Mucosa of gallbladder (tissue), 1 donor: Measurements from ENCODE around the gene GPR152. TPM values are rescaled to one million over a fixed set of nuclear protein-coding genes. Genes with fewer than 3 reads are reported as not detected.

Experiments
- DNase-seq: peaks from one replicate; pipeline ENCODE4 v3.0.0-alpha.2; 2020; ENCODE audit warnings: low spot score
- total RNA-seq: library from RNA; stranded (reverse); gene quantifications from one replicate; pipeline ENCODE4 v1.2.1, GENCODE V29; 2021
- donor health status: DM: no; HTN: no; CAD: no.

Gene GPR152
- total RNA-seq, 1 donor from 2014 or later, result not detected

DNA sequence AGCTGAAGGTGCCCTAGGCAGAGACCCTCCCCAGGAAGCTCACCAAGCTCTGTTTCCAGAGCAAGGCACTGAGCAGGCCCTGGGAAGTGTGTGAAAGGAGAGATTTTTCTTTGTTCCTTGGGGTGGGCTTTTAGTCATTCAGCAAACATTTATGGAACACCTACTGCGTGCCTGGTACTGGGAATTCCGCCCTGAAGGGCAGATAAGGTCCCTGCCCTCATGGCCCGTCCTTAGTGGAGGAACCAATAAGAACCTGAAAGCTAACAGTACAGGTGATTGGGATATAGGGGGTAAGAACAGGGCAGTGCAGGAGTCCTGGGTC, 12.6 kb upstream of the GPR152 start:
- no peak for DNase-seq

DNA sequence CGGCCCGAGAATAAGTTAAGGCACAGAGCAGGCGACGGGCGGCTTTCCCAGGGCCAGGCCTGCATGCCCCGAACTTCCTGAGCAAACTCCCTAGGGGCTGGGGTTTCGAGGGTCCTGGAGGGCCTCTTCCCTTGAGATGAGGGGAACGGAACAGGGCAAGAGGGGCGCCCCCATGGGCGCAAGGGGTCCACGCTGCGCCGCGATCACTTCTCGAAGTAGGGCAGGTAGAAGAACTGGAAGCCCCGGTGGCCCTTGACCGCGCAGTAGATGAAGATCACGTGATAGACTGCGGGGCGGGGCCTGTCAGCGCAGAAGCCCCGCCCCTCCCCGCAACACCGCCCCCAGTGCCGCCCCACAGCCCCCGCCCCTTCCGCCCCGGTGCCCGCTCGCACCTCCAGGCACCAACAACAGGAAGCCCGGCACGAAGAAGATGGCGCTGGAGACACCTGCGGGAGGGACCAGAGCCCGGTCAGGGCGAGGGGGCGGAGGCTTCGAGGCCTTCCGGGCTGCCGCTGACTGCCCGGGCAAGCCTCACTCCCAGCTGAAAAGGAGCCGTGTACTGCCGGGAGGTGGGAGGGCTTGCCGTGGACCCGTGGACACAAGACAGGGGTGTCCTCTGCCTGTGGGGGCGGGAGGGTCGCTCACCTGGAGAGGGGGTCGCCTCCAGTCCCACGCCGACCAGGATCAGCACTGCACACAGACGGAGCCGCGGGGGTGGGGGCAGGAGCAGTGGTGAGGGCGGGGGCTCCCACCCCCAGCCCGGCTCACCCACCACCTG, 12.1 kb upstream of the GPR152 start:
- DNase-seq, result peak; percentile 93

DNA sequence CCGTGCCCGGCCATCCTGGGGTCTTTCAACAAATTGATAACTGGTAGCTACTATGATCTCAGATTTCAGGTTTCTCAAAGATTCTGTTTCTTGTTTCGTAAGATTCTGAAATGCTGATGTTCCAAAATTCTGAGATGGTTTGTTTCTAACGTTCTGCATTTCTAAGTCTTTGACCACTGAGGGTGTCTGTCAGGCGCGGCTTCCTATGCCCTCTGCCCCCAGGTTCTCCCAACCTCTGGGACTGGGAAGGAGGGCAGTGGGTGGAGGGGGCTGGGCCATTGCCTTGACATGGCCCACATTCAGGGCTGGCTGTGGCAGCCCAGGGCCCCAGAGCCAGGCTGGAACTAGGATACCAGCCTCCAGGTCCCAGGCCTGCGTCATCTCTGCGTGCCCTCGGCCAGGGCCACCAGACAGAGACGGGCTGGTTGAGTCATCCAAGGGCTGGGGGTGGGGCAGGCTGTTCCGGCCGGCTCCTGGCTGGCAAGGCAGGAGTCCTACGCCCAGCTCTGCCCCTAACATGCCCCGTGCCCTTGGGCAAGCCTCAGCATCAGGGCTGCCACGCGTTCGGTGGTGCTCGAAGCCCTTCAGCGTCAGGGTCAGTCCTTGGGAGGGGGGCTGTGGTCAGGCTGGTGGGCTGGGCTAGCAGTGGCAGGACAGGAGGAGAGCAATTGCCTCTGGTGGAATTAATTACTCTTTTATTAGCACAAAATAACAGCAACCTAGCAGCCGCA, 11.3 kb upstream of the GPR152 start:
- peak; percentile 80 for DNase-seq

DNA sequence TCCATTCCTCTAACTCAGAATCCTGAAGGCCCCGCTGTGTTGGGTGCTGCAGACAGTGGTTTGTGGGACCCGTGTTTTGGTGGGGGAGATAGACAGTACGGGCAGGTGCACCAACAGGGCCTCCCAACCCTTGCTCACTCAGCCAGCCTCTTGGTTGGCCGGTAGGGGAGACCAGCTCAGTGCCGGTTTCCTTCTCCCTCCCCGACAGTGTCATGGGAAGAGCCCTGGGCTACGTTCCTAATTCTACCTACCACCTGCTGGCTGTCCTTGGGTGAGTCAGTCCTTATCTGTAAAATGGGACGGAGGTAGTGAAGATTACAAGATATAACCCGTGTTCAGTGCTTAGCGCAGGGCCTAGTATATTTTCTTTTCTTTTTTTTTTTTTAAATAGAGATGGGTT, 10.7 kb upstream of the GPR152 start:
- DNase-seq, result no peak

DNA sequence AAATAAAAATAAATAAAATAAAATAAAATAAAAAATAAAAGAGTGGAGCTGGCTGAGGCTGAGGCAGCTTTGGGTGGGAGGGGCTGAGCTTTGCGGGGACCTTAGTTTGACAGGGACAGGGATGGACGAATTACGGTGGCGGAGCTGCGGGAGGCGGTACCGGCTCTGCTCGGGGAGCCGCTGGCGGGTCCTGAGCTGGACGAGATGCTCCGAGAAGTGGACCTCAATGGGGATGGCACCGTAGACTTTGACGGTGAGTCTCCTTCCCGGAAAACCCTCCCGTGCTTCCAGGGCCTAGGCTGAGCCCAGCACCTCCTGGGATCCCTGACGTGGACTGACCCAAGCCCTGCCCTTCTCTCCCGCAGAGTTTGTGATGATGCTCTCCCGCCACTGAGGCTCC, 5.7 kb upstream of the GPR152 start:
- DNase-seq, result no peak

DNA sequence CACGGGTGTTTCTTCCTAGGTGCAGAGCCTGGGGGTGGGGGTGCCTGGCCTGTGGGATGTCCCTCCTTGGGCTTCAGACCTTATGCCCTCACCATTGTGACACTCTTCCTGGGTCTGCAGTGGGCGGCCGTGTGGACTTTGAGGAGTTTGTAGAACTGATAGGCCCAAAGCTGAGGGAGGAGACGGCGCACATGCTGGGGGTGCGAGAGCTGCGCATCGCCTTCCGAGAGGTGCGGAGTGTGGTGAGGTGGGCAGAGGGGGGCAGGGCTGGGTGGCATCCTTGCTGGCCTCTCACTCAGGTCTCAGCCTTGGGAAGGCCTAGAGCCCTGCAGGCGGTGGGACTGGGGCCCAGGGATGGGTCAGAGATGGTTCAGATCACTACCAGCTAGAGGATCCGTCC, 4.9 kb upstream of the GPR152 start:
- no peak for DNase-seq

DNA sequence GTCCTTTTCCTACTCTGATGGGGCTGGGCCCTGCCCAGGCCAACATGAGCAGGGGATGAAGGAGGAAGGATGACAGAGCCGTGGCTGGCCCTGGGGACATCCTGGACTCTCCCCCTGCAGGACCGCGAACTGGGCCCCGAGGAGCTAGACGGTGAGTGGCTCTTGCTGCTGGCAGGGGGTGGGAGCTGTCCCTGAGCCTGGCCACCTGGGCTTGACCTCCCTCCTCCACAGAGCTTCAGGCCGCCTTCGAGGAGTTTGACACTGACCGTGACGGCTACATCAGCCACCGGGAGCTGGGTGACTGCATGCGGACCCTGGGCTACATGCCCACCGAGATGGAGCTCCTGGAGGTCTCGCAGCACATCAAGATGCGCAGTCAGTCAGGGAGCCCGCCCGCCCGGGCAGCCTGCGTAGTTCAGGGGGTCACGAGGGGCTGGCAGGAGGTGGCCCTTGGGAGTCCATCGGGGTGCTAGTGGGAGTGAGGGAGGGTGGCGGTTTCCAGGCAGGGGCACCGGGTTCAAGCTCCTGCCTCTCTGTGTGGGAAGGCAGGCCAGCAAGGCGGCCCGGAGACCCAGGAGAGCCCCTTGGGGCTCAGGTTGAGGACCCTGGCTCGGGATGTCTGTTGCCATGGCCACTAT, 3.7 kb upstream of the GPR152 start:
- DNase-seq, result no peak

DNA sequence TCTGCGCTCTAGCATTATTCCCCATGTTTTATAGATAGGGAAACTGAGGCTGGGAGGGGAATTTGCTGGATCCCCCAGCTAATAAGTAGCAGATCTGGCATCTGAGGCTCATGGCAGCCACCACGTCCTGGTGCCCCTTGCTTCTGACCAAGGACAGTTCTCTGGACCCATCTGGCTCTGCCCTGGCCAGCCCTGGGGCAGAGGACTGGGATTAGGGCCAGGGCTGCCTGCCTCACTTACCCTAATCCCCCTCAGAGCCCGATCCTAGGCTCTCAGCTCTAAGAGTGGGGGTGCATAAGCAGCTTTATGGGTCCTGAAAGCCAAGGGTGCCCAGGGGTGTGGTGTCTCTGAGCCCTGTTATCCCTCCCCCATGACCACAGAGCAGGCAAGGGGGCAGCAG, 2.5 kb upstream of the GPR152 start, which contains the start of gene CABP4:
Gene CABP4 (plus strand): TSS at position 301 of the 400 bp plus-strand sequence. CDS start 70 bp downstream, at position 371.
- no peak for DNase-seq

DNA sequence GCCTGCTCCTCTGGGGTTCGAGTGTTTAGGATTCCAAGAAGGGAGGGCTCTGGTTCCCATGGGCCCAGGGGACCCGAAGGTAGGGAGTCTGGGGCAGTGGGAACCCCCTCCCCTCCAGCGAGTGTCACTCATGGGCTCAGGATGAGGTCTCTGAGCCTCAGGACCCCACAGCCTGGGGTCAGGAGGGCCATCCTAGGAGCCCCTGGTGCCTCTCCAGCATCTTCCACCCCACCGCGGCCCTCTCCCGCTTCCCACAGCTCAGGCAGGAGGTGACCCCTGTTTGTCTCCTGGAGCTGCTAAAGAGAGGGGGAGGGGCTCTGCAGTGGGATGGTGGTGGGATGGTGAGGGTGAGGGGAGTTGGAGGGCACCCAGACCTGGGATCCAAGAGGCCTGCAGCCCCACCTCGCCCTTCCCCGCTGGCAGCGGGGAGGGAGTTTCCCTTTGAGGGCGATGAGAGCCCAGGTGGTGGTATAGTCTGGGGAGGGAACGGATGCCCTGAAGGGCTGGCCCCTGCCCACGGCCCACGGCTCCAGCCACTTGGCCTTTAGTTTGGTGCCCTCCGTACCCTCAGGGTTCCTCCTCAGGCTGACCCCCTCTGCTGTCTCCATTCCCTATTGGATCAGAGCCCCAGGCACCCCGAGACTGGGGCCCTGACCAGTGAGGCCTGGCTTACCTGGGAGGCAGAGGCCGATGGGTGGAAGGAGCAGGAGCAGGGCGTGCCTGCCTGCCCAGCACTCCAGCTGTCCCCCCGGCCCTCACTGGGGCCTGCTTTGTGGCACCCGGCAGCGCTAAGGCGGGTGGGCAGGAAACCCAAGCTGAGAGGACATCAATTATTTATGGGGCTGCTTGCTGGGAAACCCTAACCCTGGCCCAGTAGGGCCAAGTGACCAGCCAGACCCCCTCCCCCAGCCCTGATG, 1.5 kb upstream of the GPR152 start:
- DNase-seq, result no peak

DNA sequence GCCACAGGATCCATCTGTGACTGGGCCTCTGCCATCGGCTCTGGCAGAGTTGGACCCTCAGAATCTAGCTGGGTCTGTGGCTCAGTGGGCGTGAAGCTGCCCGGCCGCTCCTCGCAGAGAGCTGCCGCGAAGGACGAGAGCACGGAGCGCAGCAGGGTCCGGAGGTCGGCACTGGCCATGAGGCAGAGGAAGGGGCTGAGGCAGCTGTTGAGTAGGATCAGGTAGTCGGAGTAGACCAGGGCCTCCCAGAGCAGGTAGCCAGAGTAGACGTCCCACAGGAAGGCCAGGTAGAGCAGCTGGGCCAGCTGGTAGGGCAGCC, 912 bp downstream of the GPR152 start:
- no peak for DNase-seq

DNA sequence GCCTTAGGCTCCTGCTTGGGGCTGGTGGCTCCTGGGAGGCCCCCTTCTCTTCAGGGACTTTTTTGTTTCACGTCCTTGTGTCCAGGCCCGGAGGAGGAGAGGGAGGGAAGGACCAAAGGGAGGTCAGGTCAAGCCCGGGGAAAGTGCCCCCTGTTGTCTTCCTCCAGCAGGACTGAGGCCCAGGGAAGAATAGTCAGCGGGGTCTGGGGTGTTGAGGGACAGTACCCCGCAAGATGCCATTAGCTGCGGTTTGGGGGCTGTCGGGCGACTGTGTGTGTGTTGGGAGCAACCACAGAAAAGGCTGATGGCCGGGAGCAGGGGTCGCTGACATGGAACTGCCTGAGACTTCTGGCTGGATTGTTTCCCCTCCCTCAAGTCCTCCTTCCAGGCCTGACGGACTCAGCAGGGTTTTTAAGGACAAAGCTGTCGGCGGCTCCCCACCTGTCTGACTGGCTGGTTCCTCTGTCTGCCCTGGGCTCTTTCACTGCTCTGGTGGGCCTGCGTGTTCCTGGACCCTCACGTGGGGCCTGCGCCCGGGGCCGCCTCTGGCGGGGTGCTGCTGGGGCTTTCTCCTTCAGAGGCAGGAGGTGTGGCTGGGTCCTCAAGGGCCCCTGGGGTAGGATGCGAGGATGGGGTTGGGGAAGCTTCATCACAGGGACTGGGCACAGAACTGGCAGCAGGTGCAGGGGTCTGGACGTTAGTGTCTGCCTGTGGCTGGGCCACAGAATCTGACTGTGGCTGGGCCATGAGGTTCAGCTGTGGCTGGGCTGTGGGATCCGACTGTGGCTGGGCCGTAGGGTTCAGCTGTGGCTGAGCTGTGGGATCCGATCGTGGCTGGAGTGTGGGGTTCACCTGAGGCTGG, 1.5 kb downstream of the GPR152 start:
- DNase-seq, result no peak

DNA sequence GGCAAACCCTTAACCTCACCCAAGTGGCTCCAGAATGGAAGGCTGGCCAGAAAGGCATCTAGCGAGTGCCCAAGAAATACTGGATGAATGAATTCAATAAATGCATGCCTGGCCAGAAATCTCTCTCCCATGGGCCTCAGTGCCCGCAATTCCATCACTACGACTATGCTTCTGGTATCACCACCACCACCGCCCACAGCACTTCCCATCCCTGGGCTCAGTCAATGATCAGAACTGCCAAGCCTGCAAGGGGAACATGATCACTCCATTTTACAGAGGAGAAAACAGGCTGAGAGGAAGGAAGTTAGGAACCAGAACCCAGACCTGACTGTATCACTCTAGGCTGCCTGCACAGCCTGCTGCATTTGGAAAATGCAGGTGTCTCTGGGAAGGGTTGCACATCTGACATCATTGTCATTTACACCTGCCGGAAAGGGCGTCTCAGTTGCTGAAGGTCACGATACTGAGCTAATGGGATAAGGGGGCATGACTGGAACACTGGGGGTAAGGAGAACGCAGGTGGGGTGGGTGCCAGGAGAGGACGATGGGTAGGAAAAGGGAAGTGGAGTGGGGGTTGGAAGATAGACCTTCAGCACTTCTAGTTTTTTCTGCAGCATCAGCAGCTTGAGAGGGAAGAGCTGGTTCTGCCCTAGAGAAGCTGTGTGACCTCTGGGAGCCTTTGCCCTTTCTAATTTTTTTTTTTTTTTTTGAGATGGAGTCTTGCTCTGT, 3.2 kb downstream of the GPR152 start:
- no peak for DNase-seq

DNA sequence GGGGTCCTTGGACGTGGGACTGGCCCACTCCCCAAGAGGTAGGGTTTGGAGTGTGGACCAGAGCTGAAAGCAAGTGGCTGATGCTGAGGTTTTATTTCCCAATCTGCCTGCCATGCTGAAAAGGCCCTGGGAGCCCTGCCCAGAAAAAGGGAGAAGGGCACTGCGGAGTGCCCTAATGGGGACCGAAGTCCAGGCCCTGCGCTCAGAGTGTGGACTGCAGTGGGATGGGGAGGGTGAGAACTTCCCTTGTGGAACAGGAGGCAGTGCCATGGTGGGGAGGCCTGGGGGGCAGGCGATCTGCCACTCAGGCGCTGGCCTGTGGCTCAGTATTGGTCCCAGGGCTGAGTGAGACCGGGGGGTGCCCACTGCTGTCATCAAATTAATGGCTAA, 4.3 kb downstream of the GPR152 start:
- no peak for DNase-seq

DNA sequence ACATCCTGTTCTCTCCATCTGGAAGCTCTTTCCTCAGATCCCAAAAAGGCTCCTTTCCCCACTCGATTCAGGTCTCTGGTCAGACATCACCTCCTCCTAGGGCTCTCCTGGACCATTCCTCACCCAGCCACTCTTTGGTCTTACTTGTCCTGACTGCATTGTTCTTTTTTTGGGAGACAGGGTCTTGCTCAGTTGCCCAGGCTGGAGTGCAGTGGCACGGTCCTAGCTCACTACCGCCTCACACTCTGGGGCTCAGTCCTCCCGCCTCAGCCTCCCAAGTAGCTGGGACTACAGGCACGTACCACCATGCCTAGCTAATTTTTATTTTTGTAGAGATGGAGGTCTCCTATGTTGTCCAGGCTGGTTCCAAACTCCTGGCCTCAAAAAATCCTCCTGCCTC, 7.0 kb downstream of the GPR152 start:
- DNase-seq, result no peak

DNA sequence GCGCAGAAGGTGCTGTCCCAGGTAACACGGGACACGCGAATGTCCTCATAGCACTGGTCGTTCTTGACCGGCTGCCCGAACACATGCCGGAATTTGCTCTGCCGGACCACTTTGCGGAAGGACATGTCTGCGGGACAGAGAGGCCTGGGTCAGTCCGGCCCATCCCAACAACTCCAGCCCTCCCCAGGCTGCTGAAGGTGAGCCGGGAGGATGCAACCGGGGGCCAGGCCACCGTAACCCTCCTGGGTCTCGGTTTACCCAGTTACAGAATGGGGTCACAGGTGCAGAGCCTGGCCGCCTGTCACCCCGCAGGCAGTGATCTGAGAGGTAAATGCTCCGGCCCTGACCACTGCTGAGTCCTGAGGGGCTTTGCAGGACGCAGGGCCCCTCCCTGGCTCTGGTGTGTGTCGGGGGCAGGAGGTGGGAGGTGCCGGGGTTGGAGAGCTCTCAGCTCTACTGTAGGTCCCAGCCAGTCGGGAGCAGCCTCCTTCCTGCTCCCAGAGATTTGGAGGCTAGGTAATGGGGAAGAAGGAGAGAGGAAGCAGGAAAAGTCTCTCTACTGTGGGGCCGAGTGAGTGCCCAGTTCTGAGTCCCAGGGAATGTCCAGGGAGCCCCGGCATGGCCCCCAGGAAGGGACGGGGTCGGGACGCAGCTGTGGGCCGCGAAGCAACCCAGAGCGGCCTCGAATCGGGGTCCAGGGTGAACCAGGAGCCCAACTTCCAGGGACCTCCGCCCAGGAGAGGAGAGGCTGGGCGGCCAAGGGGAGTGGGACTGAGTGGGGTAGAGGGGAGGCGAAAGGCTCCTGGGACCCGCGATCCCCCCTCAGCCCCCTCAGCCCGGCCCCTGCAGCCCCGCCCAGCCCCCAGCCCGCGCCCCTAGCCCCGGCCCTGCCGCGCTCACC, 9.8 kb downstream of the GPR152 start:
- DNase-seq, result no peak

DNA sequence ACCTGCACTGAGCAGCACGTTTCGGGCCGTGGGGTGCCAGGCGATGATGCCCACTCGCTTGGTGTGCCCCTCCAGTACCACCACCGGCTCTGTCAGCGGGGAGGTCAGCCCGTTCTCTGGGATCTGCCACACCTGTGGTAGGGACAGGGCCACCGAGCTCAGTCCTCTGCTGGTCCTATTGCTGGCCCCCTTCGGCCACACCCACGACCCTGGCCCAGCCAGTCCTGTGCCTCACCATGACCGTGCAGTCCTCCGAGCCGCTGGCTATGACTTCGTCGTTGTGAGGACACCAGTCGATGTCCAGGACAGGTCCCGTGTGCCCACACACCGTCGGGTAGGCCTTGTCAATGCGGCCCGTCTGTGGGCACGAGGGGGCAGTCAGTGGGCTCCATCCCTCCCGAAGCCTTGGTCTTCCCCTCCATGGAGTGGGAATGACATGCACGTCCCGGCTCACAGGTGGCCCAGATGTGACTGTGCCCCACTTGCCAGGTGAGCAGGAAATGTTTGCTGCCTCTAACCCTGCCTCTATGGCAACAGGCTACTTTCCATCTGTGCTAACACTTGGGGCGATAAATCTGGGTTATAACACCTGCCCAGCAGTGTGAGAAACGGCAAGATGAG, 10.7 kb downstream of the GPR152 start:
- DNase-seq, result no peak

DNA sequence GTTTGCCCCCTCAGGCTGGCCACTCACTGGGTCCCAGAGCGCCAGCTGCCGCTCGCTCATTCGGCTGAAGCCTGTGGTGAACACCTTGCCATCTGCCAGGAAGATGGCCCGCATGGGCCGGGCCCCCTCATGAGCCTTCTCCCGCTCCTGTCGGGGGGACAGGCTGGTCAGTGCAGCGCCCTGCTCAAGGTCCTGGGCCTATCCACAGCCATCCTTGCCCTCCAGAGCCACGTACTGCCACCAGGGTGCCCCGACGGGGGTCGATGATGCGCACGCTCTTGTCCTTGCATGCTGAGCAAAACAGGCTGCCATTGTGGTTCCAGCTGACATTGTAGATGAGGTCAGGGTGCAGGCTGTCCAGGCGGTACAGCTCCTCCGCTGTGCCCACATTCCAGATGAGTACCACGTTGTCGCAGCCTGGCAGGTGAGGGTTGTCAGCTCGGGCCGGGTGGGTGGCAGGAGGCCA, 11.4 kb downstream of the GPR152 start:
- DNase-seq, result no peak

DNA sequence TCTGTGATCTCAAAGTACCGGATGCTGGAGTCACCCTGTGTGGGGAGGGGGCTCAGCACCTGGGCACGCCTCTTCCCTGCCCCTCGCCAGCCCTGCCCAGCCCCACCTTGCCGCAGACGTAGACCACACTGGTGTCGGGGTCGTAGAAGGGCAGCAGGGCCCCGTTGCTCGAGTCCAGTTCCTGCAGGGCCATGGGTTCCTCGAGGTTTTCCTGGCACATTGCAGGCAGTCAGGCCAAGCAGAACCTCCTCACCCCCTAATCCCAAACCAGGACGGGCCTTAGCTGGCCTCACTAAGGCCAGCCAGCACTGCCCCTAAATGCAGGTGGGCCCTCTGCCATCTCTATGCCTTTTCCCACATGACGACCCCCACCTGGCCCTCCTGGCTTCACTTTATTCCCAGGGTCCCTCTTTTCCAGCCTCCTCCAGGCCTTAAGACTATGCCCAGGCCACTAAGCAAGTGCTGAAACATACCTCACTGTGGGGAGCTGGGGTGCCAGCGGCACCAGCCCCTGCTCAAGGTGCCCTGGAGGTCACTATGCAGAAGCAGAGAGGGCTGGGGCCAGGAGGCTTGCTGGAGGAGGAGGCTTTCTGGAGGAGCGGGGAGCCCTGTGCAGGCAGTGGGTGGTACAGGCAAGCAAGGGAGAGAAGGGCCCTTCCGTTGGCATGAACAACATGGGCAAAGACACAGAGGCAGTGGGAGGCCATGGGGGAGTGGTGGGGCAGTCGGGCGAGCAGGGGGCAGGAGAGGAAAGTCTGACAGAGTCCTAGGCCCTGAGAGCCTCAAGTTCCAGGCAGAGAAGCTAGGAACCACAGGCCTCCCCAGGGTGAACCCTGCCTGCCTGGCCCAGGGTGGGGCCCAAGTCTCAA, 12.1 kb downstream of the GPR152 start:
- no peak for DNase-seq
